HepG2 (cell line): Measurements from ENCODE around the gene SOWAHD. TPM values are rescaled to one million over a fixed set of nuclear protein-coding genes. Genes with fewer than 3 reads are reported as not detected.

Experiments used
- ADNP ChIP-seq: sonication (generic); formaldehyde crosslinking; IDR thresholded peaks from 2 replicates; pipeline ENCODE4 v1.4.0; 2020; ENCODE audit warnings: missing genetic modification reagents
- AHR ChIP-seq: IDR thresholded peaks from 2 replicates; pipeline ENCODE4 v1.6.1; 2018; ENCODE audit warnings: missing genetic modification reagents, missing compliant biosample characterization
- ARID5B ChIP-seq: IDR thresholded peaks from 2 replicates; pipeline ENCODE4 v1.4.0; 2020; ENCODE audit warnings: mild to moderate bottlenecking, missing genetic modification reagents
- ARNTL ChIP-seq: sonication (generic); formaldehyde crosslinking; IDR thresholded peaks from 2 replicates; pipeline ENCODE4 v1.4.0; 2020; ENCODE audit warnings: mild to moderate bottlenecking, missing genetic modification reagents
- BCL3 ChIP-seq: sonication (generic); formaldehyde crosslinking; IDR thresholded peaks from 2 replicates; pipeline ENCODE4 v1.5.1; 2020; ENCODE audit warnings: mild to moderate bottlenecking, missing genetic modification reagents, moderate library complexity
- DR1 ChIP-seq: sonication (generic); formaldehyde crosslinking; IDR thresholded peaks from 2 replicates; pipeline ENCODE4 v1.8.0; 2021; ENCODE audit warnings: mild to moderate bottlenecking, missing genetic modification reagents, inconsistent platforms
- HOXA9 ChIP-seq: sonication (generic); formaldehyde crosslinking; IDR thresholded peaks from 2 replicates; pipeline ENCODE4 v1.8.1; 2022; ENCODE audit warnings: missing genetic modification reagents, mild to moderate bottlenecking, moderate library complexity, borderline replicate concordance
- JARID2 ChIP-seq: sonication (generic); formaldehyde crosslinking; IDR thresholded peaks from 2 replicates; pipeline ENCODE4 v1.8.1; 2023; ENCODE audit warnings: missing genetic modification reagents, inconsistent platforms; ENCODE audit not compliant: insufficient replicate concordance
- JUN ChIP-seq: sonication (generic); formaldehyde crosslinking; IDR thresholded peaks from 2 replicates; pipeline ENCODE4 v1.4.0; 2020; ENCODE audit warnings: mild to moderate bottlenecking, missing genetic modification reagents
- MAFK ChIP-seq, 2 experiments: IDR thresholded peaks in 1 of 2; conservative IDR thresholded peaks in 1 of 2; 2 replicates each; pipeline ENCODE4 v1.6.1; 2011; ENCODE audit warnings: improper control_type of control experiment in 2 of 2, low read length in 2 of 2
- POGZ ChIP-seq: sonication (generic); formaldehyde crosslinking; IDR thresholded peaks from 2 replicates; pipeline ENCODE4 v1.4.0; 2020; ENCODE audit warnings: mild to moderate bottlenecking, missing genetic modification reagents
- POLR2AphosphoS5 ChIP-seq: IDR thresholded peaks from 2 replicates; pipeline ENCODE4 v1.6.1; 2012; ENCODE audit warnings: low read depth, low read length
- SP2 ChIP-seq: sonication (generic); formaldehyde crosslinking; IDR thresholded peaks from 2 replicates; pipeline ENCODE4 v1.5.1; 2020; ENCODE audit warnings: mild to moderate bottlenecking, missing genetic modification reagents
- ZBTB34 ChIP-seq: sonication (generic); formaldehyde crosslinking; IDR thresholded peaks from 2 replicates; pipeline ENCODE4 v1.8.0; 2022; ENCODE audit warnings: mild to moderate bottlenecking, missing genetic modification reagents
- ZEB1 ChIP-seq: IDR thresholded peaks from 2 replicates; pipeline ENCODE4 v1.6.1; 2012; ENCODE audit warnings: mild to moderate bottlenecking, low read depth, inconsistent platforms; ENCODE audit not compliant: insufficient replicate concordance
- ZNF383 ChIP-seq: sonication (generic); formaldehyde crosslinking; IDR thresholded peaks from 2 replicates; pipeline ENCODE4 v1.4.0; 2020; ENCODE audit warnings: missing genetic modification reagents, mild to moderate bottlenecking, borderline replicate concordance
- ZNF501 ChIP-seq: sonication (generic); formaldehyde crosslinking; IDR thresholded peaks from 2 replicates; pipeline ENCODE4 v1.5.1; 2020; ENCODE audit warnings: mild to moderate bottlenecking, moderate library complexity, missing genetic modification reagents
- ZNF562 ChIP-seq: sonication (generic); formaldehyde crosslinking; IDR thresholded peaks from 2 replicates; pipeline ENCODE4 v1.8.0; 2022; ENCODE audit warnings: missing genetic modification reagents, borderline replicate concordance
- ZNF703 ChIP-seq: sonication (generic); formaldehyde crosslinking; IDR thresholded peaks from 2 replicates; pipeline ENCODE4 v1.5.1; 2020; ENCODE audit warnings: missing genetic modification reagents, mild to moderate bottlenecking, moderate library complexity, borderline replicate concordance
- ZNF724P ChIP-seq: sonication (generic); formaldehyde crosslinking; IDR thresholded peaks from 2 replicates; pipeline ENCODE4 v1.8.0; 2022; ENCODE audit warnings: missing genetic modification reagents, borderline replicate concordance
- ZNF776 ChIP-seq: sonication (generic); formaldehyde crosslinking; IDR thresholded peaks from 2 replicates; pipeline ENCODE4 v1.4.0; 2020; ENCODE audit warnings: mild to moderate bottlenecking, missing genetic modification reagents
- ZNF850 ChIP-seq: sonication (generic); formaldehyde crosslinking; conservative IDR thresholded peaks from 2 replicates; pipeline ENCODE4 v1.9.0; 2021; ENCODE audit warnings: mild to moderate bottlenecking, missing genetic modification reagents
- ZSCAN20 ChIP-seq: sonication (generic); formaldehyde crosslinking; IDR thresholded peaks from 2 replicates; pipeline ENCODE4 v1.4.0; 2020; ENCODE audit warnings: missing genetic modification reagents, mild to moderate bottlenecking, borderline replicate concordance
- polyA plus RNA-seq, 8 experiments: library from polyadenylated mRNA; depleted of rRNA in 3 of 8; stranded (reverse) in 7 of 8; unstranded in 1 of 8; fragments of >200 nt; fragmentation: Illumina TruSeq in 4 of 8; extraction: Trizol in 4 of 8; gene quantifications; 2 replicates each; pipeline versions ENCODE4 v1.2.1 to v1.2.3, GENCODE V29; 2011 to 2016; ENCODE audit warnings: low read depth in 4 of 8, missing spikeins in 1 of 8, mixed read lengths in 1 of 8; ENCODE audit not compliant: insufficient read depth in 1 of 8
- total RNA-seq, 5 experiments: library from RNA; depleted of rRNA; stranded (reverse); fragments of >200 nt; fragmentation: Illumina TruSeq; extraction: Trizol; gene quantifications; 2 replicates each; pipeline ENCODE4 v1.2.3, GENCODE V29; 2016; ENCODE audit warnings: low read depth in 1 of 5

Gene SOWAHD
- total and polyA plus RNA-seq, 2 of the 13 experiments (the other 11 are each of a cell fraction or from before 2014, with no cell fraction given): 1.0 to 1.3 TPM

- TF ChIP-seq ZBTB34: no peak
- no peak for TF ChIP-seq ZEB1
- no peak for TF ChIP-seq BCL3
- no peak for TF ChIP-seq MAFK (conservative IDR thresholded peaks at IDR 0.05 in 1 of 2, IDR thresholded peaks at IDR 0.05 in 1 of 2; ENCODE audit: low read length in 2 of 2)
- no peak for TF ChIP-seq JUN (CRISPR knock-in tag)
- TF ChIP-seq POGZ: no peak
- 0 out of 2 replicates have a peak, but pooled peaks have one; percentile 28 for TF ChIP-seq ZNF703
- TF ChIP-seq ZSCAN20: no peak
- no peak for TF ChIP-seq ZNF383 (CRISPR knock-in tag)
- no peak for TF ChIP-seq ZNF776
- TF ChIP-seq ARNTL (CRISPR knock-in tag): peak; percentile 89
- peak; percentile 77 for TF ChIP-seq ARID5B (CRISPR knock-in tag)
- no peak for TF ChIP-seq DR1 (CRISPR knock-in tag)
- TF ChIP-seq ZNF501 (CRISPR knock-in tag): peak; percentile 23; the same call in 1 of the 2 replicates
- no peak for TF ChIP-seq ZNF850 (CRISPR knock-in tag)
- TF ChIP-seq POLR2AphosphoS5: no peak
- no peak for TF ChIP-seq SP2 (CRISPR knock-in tag)
- TF ChIP-seq HOXA9 (CRISPR knock-in tag): no peak
- no peak for TF ChIP-seq JARID2 (CRISPR knock-in tag)
- no peak for TF ChIP-seq ZNF724P (CRISPR knock-in tag)
- no peak for TF ChIP-seq ZNF562 (CRISPR knock-in tag)
- no peak for TF ChIP-seq ADNP (CRISPR knock-in tag)
- TF ChIP-seq AHR (CRISPR knock-in tag): no peak
Observed at GRCh38 chrX:119757979-119758730, at the start of gene SOWAHD (continued).
